UCSD-AML1 (cell line): Measurements from ENCODE around the gene PRKCQ.

Experiments used
- DNase-seq: peaks from one replicate; lab custom pipeline; 2025; ENCODE audit not compliant: unreplicated experiment; lab: John Stamatoyannopoulos, UW

The PRKCQ gene

GRCh38 chr10:6410830-6411229 is 169.2 kb downstream of the PRKCQ start:
- DNase-seq = no peak

GRCh38 chr10:6409971-6410643 is 170.0 kb downstream of the PRKCQ start:
- DNase-seq = no peak

DNA sequence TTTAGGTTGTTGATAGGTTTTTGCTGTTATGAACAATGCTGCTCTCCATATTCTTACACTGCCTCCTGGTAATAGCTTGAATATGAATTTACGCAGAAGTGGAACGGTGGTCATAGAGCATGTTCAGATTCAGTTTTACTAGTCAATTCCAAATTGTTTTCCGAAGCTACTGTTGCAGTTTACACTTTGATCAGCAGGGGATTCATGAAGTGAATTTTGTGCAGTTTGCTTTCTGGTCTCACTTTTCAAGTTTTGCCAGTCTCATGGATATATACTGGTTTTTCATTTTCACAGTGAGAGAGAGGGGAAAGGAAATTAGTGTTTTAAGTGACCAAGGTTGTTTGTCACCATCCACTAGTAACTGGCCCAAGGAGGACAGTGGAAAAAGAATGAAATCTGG is 171.3 kb downstream of the PRKCQ start:
- no peak for DNase-seq

- DNase-seq = no peak
Observed at GRCh38 chr10:6407034-6407721, 172.9 kb downstream of the PRKCQ start.

DNA sequence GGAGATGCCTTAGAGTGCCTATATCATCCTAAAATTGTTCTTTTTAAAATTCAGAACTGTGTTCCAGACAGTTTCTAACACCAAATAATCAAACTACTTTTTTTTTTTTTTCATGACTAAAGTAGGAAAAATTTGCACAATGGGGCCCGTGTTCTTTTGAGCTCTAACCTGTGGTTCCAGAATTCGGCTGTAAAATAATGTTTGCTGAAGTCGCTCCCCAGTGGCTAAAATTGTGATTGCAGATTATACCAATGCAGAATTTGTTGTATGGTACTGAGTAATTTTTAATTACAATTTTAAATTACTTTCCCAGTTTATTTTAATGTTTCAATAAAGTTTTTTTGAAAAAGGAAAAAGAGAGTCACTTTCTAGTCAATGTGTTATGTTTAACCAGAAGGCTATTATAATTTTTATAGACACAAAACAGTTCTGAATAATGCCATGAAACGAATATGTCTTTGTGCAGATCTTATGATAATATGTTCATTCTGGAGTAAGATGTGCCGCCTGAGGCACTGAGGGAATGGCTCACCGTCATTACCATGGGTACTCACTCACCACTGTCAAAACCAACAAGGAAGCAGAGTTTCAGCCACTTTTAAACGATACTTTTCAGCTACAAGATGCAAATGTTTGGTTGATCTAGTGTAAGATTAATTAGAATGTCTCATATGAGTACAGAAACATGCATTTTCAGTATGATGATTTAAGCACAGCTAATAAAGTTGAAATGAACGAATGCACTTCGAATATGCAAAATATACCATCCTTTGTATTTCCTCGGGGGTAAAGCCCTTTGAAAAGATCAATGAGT is 173.6 kb downstream of the PRKCQ start:
- no peak for DNase-seq

GRCh38 chr10:6405713-6406112 is 174.4 kb downstream of the PRKCQ start:
- no peak for DNase-seq

- no peak for DNase-seq
Observed at GRCh38 chr10:6404127-6405072, 175.7 kb downstream of the PRKCQ start.

GRCh38 chr10:6402960-6403359 is 177.1 kb downstream of the PRKCQ start:
- DNase-seq = no peak

DNA sequence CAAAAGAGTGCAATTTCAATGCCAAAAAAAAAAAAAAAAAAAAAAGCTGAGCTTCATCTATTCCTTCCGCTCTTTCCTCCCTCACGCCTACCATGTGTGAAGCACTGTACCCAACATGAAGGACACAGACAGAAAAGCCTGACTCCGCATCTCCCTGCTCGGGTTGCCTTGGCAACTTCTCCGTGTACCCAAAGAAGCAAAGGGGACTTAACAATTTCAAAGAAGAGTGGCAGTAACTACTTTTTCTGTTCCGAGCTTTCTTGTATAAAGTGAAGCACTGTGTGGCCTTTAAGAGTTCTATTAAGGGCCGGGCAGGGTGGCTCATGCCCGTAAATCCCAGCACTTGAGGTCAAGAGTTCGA is 177.7 kb downstream of the PRKCQ start:
- no peak for DNase-seq

DNA sequence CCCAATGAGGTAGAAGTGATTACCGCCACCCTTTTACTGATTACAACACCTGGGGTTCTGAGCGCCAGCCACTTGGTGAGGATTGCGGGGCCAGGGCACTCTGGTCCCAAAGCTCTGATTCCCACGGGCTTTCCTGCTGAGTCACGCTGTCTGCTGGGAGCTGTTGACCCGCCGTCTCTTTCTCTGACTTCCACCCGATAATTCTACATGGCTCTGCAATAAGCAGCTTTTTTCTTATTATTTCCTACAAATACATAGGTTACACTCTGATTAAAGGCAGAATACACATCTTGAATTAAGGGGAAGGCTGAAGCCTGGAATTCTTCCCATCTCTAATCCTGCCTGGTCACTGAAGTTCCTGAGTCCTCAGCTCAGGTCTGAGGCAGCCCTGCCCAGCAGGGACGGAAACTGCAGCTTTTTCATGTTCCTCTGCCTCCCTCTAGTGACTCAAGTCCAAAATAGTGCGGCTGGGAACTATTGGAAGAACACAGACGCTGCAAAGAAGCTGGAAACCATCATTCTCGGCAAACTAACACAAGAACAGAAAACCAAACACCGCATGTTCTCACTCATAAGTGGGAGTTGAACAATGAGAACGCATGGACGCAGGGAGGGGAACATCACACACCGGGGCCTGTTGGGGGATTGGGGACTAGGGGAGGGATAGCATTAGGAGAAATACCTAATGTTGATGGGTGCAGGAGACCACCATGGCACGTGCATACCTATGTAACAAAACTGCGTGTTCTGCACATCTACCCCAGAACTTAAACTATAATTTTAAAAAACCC is 178.3 kb downstream of the PRKCQ start:
- peak; percentile 56 for DNase-seq

GRCh38 chr10:6400821-6401465 is 179.1 kb downstream of the PRKCQ start:
- DNase-seq = no peak

- DNase-seq = peak; percentile 40
Observed at GRCh38 chr10:6400331-6400730, 179.7 kb downstream of the PRKCQ start.

- DNase-seq = no peak
Observed at GRCh38 chr10:6399879-6400278, 180.2 kb downstream of the PRKCQ start.

DNA sequence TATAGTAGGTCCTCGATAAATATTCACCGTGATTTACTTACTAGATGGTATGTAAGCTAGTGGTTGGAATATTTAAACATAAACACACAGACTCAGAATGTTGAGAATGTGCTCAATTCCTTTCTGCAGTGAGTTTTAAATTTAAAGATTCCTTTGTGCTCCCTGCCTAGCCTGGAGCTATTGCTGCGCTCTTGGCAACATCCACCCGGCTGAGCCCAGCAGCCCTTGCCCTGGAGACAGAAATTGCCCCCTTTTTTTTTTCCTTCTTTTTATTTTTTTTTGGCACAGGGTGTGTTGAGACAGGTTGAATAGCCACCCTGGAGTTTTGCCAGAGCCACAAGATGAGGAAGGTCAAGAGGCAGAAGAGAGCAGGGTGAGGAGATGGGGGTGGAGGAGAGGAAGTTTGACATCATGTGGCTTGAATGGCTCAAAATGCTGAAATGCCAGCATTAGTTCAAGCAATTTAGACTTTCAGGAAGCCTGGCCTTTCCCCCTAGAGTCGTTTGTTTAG is 180.8 kb downstream of the PRKCQ start:
- DNase-seq = peak; percentile 25

- no peak for DNase-seq
Observed at GRCh38 chr10:6398399-6398798, 181.7 kb downstream of the PRKCQ start.

GRCh38 chr10:6396652-6397051 is 183.4 kb downstream of the PRKCQ start:
- no peak for DNase-seq

- no peak for DNase-seq
Observed at GRCh38 chr10:6396226-6396625, 183.8 kb downstream of the PRKCQ start.

DNA sequence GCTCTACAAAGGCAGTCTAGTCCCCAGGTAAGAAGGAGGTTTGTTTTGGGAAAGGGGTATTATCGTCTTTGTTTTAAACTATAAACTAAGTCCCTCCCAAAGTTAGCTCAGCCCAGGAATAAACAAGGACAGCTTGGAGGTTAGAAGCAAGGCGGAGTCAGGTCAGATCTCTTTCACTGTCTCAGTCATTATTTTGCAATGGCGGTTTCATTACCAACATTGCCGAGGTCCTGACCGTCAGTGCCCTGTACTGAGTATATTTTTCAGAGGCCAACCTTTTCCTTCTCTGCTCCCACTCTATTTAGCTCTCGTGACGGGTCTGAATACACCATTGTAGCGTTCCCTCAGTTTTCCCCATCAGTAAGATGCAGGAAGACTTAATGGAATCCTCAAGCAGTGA is 184.5 kb downstream of the PRKCQ start:
- DNase-seq = no peak

DNA sequence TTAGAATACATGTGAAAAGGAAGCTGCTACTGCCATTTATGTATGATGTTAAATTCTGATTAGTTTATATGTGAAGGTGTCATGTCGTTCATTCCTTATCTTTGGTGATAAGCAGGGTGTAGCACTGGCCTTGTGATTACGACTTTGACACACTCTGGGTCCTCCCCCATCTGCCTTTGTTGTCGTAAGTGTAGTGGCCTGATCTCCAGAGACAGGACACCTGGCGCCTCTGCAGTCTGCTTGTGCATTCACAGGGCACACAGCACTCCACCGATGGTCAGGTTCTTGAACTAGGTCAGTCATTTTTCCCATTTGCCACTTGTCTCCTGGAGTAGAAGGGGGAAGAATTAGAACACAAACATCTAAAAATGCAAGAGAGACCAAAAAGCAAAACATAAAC is 186.0 kb downstream of the PRKCQ start:
- no peak for DNase-seq
